Measurements from ENCODE around the gene TSPOAP1. TPM values are rescaled to one million over a fixed set of nuclear protein-coding genes. Genes with fewer than 3 reads are reported as not detected.
A peak's percentile ranks its signal among the peaks of the same experiment; 100 is the strongest.

TSPOAP1 gene
- total and polyA plus RNA-seq, 2 experiments from 2014 or later, result 15.4 to 19.0 TPM

DNA sequence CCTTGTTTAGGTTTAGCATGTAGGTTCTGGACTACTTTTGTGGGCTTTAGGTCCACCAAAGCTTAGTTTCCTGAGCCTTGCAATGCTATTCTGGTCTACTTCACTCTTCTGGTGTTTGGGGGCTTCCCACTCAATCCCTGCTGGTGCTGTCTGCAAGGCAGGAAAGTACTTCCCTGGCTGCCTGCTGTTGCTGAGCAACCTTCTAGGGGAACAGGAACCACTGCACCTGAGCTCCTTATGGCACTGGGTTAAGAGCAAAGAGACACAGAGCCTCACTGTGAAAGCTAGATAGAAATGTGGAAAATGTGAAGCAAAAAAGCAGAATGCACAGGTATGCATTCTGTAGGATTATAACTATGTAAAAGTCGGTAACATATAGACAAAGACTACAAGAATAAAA, 64.8 kb downstream of the TSPOAP1 start:
- Histone ChIP-seq H2AFZ (no peak overlapping the region), H3K4me3 (no peak overlapping the region), H3K4me2 (no peak overlapping the region), H4K20me1 (ENCODE audit: insufficient read depth, poor library complexity, severe bottlenecking) (no peaks in the 10 kb centered on the region), H3K4me1 (ENCODE audit: insufficient read depth) (no peaks in the 10 kb centered on the region), H3K36me3 (replicated peaks; ENCODE audit: insufficient read depth, low read depth) (no peaks in the 10 kb centered on the region), H3K27ac (no peak overlapping the region), H3K27me3 (peaks cover 46% of the 10 kb centered on the region), H3K79me2 (no peaks in the 10 kb centered on the region), H3K9me2 (replicated peaks; ENCODE audit: insufficient read depth) (no peaks in the 10 kb centered on the region), H3K9me3 (ENCODE audit: low read depth) (no peaks in the 10 kb centered on the region)
- TF ChIP-seq, protein P1, sequence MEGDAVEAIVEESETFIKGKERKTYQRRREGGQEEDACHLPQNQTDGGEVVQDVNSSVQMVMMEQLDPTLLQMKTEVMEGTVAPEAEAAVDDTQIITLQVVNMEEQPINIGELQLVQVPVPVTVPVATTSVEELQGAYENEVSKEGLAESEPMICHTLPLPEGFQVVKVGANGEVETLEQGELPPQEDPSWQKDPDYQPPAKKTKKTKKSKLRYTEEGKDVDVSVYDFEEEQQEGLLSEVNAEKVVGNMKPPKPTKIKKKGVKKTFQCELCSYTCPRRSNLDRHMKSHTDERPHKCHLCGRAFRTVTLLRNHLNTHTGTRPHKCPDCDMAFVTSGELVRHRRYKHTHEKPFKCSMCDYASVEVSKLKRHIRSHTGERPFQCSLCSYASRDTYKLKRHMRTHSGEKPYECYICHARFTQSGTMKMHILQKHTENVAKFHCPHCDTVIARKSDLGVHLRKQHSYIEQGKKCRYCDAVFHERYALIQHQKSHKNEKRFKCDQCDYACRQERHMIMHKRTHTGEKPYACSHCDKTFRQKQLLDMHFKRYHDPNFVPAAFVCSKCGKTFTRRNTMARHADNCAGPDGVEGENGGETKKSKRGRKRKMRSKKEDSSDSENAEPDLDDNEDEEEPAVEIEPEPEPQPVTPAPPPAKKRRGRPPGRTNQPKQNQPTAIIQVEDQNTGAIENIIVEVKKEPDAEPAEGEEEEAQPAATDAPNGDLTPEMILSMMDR (IDR thresholded peaks at IDR 0.05; ENCODE audit: poor library complexity), result no peak
- TF ChIP-seq EZH2phosphoT487 (IDR thresholded peaks at IDR 0.05; ENCODE audit: low read depth, severe bottlenecking, unreplicated experiment), result no peak
- TF ChIP-seq EZH2 (IDR thresholded peaks at IDR 0.05; ENCODE audit: borderline replicate concordance), result no peak
- no peak for DNase-seq (ENCODE audit: low spot score)
- WGBS (ENCODE audit: low lambda C conversion rate, missing lambda C conversion rate), result 83% methylated on average over 1 of the region's 1 CpG

DNA sequence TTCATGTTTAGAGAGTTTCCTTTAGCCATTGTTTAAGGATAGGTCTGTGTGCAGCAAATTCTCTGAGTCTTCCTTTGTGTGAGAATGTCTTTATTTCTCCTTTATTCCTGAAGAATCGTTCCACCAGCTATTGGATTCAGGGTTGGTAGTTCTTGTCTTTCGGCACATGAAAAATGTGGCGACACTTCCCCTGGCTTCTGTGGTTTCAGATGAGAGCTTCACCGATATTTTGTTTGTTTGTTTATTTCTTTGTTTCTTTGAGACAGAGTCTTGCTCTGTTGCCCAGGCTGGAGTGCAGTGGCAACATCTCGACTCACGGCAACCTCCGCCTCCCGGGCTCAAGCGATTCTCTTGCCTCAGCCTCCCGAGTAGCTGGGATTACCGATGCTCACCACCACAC, 66.4 kb downstream of the TSPOAP1 start:
- H3K4me3 ChIP-seq, result no peak overlapping the region
- H3K27me3 ChIP-seq, result peaks cover 61% of the 10 kb centered on the region
- no peaks in the 10 kb centered on the region for H3K9me2 ChIP-seq (replicated peaks; ENCODE audit: insufficient read depth)
- TF ChIP-seq, protein P1 (IDR thresholded peaks at IDR 0.05; ENCODE audit: poor library complexity), result no peak
- TF ChIP-seq EZH2phosphoT487 (IDR thresholded peaks at IDR 0.05; ENCODE audit: low read depth, severe bottlenecking, unreplicated experiment) (no peak), EZH2 (IDR thresholded peaks at IDR 0.05; ENCODE audit: borderline replicate concordance) (no peak)
- H3K79me2 ChIP-seq, result no peaks in the 10 kb centered on the region
- no peak overlapping the region for H3K27ac ChIP-seq
- H3K4me1 ChIP-seq (ENCODE audit: insufficient read depth), result no peaks in the 10 kb centered on the region
- no peak overlapping the region for H3K4me2 ChIP-seq
- no peaks in the 10 kb centered on the region for H4K20me1 ChIP-seq (ENCODE audit: insufficient read depth, poor library complexity, severe bottlenecking)
- no peak for DNase-seq (ENCODE audit: low spot score)
- no peaks in the 10 kb centered on the region for H3K9me3 ChIP-seq (ENCODE audit: low read depth)
- no peaks in the 10 kb centered on the region for H3K36me3 ChIP-seq (replicated peaks; ENCODE audit: insufficient read depth, low read depth)
- WGBS (ENCODE audit: low lambda C conversion rate, missing lambda C conversion rate), result 93% methylated on average over 11 of the region's 11 CpGs
- H2AFZ ChIP-seq, result no peak overlapping the region

DNA sequence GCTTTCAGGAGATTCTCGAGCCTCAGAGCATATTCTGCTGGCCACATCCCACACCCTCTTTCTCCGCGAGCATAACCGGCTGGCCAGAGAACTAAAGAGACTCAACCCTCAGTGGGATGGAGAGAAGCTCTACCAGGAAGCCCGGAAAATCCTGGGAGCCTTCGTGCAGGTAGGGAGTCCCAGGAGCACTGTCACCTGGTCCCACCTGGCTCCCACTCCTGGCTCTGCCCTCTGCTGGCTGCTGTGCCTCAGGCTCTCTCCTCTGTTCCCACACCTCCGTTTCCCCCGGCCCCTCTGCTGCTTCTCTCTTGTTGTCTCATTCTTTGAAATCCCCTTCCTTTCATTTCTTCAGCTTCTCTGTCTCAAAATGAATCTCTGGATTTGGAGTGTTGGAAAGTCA, 73.8 kb downstream of the TSPOAP1 start:
- Histone ChIP-seq H3K4me1 (ENCODE audit: insufficient read depth) (peaks cover 2% of the 10 kb centered on the region), H3K9me3 (ENCODE audit: low read depth) (no peaks in the 10 kb centered on the region), H4K20me1 (ENCODE audit: insufficient read depth, poor library complexity, severe bottlenecking) (no peaks in the 10 kb centered on the region), H3K4me2 (no peak overlapping the region), H3K36me3 (replicated peaks; ENCODE audit: insufficient read depth, low read depth) (no peaks in the 10 kb centered on the region), H2AFZ (no peak overlapping the region), H3K27ac (no peak overlapping the region), H3K27me3 (peaks cover 67% of the 10 kb centered on the region), H3K9me2 (replicated peaks; ENCODE audit: insufficient read depth) (no peaks in the 10 kb centered on the region), H3K4me3 (no peak overlapping the region), H3K79me2 (no peaks in the 10 kb centered on the region)
- WGBS (ENCODE audit: low lambda C conversion rate, missing lambda C conversion rate), result 22% methylated on average over 8 of the region's 8 CpGs
- TF ChIP-seq, protein P1 (IDR thresholded peaks at IDR 0.05; ENCODE audit: poor library complexity), result peak; percentile 29
- TF ChIP-seq EZH2phosphoT487 (IDR thresholded peaks at IDR 0.05; ENCODE audit: low read depth, severe bottlenecking, unreplicated experiment), result no peak
- DNase-seq (ENCODE audit: low spot score), result peak; percentile 34

DNA sequence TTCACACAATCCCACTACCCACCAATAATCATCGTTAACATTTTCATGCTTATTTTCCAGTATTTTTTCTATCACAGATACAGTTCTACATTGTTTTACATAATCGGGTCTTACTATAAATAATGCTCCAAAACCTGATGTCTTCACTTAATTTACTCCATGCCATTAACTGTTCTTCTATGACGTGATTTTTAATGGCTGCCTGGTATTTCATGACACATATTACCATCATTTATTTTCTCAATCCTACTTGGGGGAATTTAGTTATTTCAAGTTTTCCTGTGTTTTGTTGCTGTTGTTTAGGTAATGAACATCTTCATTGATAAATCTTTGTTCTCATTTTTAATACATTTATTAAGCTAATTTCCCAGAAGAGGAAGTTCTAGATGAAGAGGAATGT, 75.5 kb downstream of the TSPOAP1 start:
- Histone ChIP-seq H3K27ac (no peak overlapping the region), H3K9me2 (replicated peaks; ENCODE audit: insufficient read depth) (no peaks in the 10 kb centered on the region), H3K27me3 (peaks cover 64% of the 10 kb centered on the region), H3K4me1 (ENCODE audit: insufficient read depth) (peaks cover 7% of the 10 kb centered on the region), H3K4me3 (no peak overlapping the region), H3K79me2 (no peaks in the 10 kb centered on the region), H4K20me1 (ENCODE audit: insufficient read depth, poor library complexity, severe bottlenecking) (no peaks in the 10 kb centered on the region), H3K4me2 (no peak overlapping the region), H3K9me3 (ENCODE audit: low read depth) (no peaks in the 10 kb centered on the region), H2AFZ (no peak overlapping the region), H3K36me3 (replicated peaks; ENCODE audit: insufficient read depth, low read depth) (no peaks in the 10 kb centered on the region)
- no peak for TF ChIP-seq EZH2 (IDR thresholded peaks at IDR 0.05; ENCODE audit: borderline replicate concordance)
- TF ChIP-seq EZH2phosphoT487 (IDR thresholded peaks at IDR 0.05; ENCODE audit: low read depth, severe bottlenecking, unreplicated experiment), result no peak
- TF ChIP-seq, protein P1 (IDR thresholded peaks at IDR 0.05; ENCODE audit: poor library complexity), result no peak
- 91% methylated on average over 3 of the region's 3 CpGs for WGBS (ENCODE audit: low lambda C conversion rate, missing lambda C conversion rate)
- no peak for DNase-seq (ENCODE audit: low spot score)

Data from hepatocyte (in vitro differentiated cells).